ENCODE results near the gene CCDC40. TPM values are rescaled to one million over a fixed set of nuclear protein-coding genes. Genes with fewer than 3 reads are reported as not detected.

CCDC40 gene
- total and polyA plus RNA-seq, 2 of the 13 experiments (the other 11 are each of a cell fraction or from before 2014, with no cell fraction given) = 4.1 to 5.5 TPM

DNA sequence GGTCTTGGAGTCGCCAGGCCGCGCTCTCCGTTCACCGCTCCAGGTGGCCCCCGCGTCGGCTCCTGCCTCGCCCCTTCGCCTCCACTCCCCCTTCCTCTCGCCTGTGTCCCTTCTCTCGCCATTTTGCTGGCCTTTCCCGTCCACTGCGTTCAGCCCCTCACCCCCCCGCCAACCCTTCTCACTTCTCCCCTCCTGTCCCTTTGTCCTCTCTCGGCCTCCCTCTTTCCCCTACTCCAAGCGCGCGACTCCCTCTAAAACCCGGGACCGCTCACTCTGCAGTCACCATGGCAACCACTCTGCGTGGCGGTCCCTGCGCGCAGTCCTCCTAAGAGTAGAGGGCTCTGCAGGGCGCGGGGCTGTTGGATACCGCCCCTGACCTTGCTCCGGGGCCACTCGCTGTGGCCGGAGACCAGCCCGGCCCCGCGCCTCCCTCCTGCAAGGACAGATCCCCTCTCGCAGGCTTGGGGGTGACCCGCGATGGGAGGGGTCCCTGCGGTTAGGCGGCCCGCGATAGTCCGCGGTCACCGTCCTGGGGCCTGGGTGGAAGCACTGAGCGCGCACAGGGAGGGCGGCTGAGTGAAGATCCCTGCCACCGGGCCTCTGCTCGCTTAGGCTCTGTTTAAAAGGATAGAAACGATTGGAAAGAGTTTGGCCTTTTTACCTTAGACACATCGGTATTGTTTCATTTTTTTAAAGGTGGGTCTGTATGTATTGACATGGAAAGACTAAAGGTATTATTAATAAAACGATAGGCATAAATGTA, 454 bp downstream of the CCDC40 start (continued):
- peak; percentile 66; the same call in 1 of the 2 replicates for TF ChIP-seq MEIS1 (CRISPR knock-in tag; IDR thresholded peaks at IDR 0.05; ENCODE audit: borderline replicate concordance)
- no peak for TF ChIP-seq KDM6A (CRISPR knock-in tag; IDR thresholded peaks at IDR 0.05; ENCODE audit: low read depth)
- TF ChIP-seq GTF3A (CRISPR knock-in tag; conservative IDR thresholded peaks at IDR 0.05) = no peak
- TF ChIP-seq KDM5B (CRISPR knock-in tag; IDR thresholded peaks at IDR 0.05; ENCODE audit: borderline replicate concordance) = no peak; the same call in none of the 2 replicates
- TF ChIP-seq DR1 (CRISPR knock-in tag; IDR thresholded peaks at IDR 0.05) = no peak
- no peak for TF ChIP-seq SALL1 (CRISPR knock-in tag; IDR thresholded peaks at IDR 0.05)
- TF ChIP-seq CCDC6 (CRISPR knock-in tag; IDR thresholded peaks at IDR 0.05) = peak; percentile 90
- peak; percentile 3 for TF ChIP-seq IKZF4 (CRISPR knock-in tag; IDR thresholded peaks at IDR 0.05; ENCODE audit: borderline replicate concordance, low read depth, not compliant biosample characterization)
- TF ChIP-seq, protein P1, sequence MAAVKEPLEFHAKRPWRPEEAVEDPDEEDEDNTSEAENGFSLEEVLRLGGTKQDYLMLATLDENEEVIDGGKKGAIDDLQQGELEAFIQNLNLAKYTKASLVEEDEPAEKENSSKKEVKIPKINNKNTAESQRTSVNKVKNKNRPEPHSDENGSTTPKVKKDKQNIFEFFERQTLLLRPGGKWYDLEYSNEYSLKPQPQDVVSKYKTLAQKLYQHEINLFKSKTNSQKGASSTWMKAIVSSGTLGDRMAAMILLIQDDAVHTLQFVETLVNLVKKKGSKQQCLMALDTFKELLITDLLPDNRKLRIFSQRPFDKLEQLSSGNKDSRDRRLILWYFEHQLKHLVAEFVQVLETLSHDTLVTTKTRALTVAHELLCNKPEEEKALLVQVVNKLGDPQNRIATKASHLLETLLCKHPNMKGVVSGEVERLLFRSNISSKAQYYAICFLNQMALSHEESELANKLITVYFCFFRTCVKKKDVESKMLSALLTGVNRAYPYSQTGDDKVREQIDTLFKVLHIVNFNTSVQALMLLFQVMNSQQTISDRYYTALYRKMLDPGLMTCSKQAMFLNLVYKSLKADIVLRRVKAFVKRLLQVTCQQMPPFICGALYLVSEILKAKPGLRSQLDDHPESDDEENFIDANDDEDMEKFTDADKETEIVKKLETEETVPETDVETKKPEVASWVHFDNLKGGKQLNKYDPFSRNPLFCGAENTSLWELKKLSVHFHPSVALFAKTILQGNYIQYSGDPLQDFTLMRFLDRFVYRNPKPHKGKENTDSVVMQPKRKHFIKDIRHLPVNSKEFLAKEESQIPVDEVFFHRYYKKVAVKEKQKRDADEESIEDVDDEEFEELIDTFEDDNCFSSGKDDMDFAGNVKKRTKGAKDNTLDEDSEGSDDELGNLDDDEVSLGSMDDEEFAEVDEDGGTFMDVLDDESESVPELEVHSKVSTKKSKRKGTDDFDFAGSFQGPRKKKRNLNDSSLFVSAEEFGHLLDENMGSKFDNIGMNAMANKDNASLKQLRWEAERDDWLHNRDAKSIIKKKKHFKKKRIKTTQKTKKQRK (IDR thresholded peaks at IDR 0.05; ENCODE audit: low read length) = no peak
- TF ChIP-seq, protein P2, sequence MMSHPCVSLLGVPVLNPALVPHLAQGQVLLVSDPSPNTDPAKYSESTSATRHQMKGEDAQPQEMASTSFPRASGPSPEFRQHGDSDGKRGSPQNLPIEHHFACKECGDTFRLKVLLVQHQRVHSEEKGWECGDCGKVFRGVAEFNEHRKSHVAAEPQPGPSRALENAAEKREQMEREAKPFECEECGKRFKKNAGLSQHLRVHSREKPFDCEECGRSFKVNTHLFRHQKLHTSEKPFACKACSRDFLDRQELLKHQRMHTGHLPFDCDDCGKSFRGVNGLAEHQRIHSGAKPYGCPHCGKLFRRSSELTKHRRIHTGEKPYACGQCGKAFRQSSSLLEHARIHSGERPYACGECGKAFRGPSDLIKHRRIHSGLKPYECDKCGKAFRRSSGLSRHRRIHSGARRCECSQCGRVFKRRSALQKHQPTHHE (CRISPR knock-in tag; IDR thresholded peaks at IDR 0.05; ENCODE audit: borderline replicate concordance) = 0 out of 2 replicates have a peak, but pooled peaks have one; percentile 38
- no peak for TF ChIP-seq ZNF619 (CRISPR knock-in tag; IDR thresholded peaks at IDR 0.05)
- peak; percentile 17; the same call in 1 of the 2 replicates for TF ChIP-seq CBFB (CRISPR knock-in tag; IDR thresholded peaks at IDR 0.05)
- TF ChIP-seq ZNF235 (CRISPR knock-in tag; IDR thresholded peaks at IDR 0.05; ENCODE audit: borderline replicate concordance) = peak; percentile 77; the same call in 1 of the 2 replicates
- TF ChIP-seq, protein P3, sequence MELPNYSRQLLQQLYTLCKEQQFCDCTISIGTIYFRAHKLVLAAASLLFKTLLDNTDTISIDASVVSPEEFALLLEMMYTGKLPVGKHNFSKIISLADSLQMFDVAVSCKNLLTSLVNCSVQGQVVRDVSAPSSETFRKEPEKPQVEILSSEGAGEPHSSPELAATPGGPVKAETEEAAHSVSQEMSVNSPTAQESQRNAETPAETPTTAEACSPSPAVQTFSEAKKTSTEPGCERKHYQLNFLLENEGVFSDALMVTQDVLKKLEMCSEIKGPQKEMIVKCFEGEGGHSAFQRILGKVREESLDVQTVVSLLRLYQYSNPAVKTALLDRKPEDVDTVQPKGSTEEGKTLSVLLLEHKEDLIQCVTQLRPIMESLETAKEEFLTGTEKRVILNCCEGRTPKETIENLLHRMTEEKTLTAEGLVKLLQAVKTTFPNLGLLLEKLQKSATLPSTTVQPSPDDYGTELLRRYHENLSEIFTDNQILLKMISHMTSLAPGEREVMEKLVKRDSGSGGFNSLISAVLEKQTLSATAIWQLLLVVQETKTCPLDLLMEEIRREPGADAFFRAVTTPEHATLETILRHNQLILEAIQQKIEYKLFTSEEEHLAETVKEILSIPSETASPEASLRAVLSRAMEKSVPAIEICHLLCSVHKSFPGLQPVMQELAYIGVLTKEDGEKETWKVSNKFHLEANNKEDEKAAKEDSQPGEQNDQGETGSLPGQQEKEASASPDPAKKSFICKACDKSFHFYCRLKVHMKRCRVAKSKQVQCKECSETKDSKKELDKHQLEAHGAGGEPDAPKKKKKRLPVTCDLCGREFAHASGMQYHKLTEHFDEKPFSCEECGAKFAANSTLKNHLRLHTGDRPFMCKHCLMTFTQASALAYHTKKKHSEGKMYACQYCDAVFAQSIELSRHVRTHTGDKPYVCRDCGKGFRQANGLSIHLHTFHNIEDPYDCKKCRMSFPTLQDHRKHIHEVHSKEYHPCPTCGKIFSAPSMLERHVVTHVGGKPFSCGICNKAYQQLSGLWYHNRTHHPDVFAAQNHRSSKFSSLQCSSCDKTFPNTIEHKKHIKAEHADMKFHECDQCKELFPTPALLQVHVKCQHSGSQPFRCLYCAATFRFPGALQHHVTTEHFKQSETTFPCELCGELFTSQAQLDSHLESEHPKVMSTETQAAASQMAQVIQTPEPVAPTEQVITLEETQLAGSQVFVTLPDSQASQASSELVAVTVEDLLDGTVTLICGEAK (IDR thresholded peaks at IDR 0.05) = no peak
- TF ChIP-seq, protein P3 (CRISPR knock-in tag; IDR thresholded peaks at IDR 0.05) = peak; percentile 54; the same call in 1 of the 2 replicates
